ENCODE measurements around the gene JMJD1C.

GRCh38 chr10:63346015-63346441 is 119.7 kb downstream of the JMJD1C start:
- TF ChIP-seq, protein P1, sequence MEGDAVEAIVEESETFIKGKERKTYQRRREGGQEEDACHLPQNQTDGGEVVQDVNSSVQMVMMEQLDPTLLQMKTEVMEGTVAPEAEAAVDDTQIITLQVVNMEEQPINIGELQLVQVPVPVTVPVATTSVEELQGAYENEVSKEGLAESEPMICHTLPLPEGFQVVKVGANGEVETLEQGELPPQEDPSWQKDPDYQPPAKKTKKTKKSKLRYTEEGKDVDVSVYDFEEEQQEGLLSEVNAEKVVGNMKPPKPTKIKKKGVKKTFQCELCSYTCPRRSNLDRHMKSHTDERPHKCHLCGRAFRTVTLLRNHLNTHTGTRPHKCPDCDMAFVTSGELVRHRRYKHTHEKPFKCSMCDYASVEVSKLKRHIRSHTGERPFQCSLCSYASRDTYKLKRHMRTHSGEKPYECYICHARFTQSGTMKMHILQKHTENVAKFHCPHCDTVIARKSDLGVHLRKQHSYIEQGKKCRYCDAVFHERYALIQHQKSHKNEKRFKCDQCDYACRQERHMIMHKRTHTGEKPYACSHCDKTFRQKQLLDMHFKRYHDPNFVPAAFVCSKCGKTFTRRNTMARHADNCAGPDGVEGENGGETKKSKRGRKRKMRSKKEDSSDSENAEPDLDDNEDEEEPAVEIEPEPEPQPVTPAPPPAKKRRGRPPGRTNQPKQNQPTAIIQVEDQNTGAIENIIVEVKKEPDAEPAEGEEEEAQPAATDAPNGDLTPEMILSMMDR (conservative IDR thresholded peaks at IDR 0.05) = no peak
- no peak for TF ChIP-seq ZFX (IDR thresholded peaks at IDR 0.05)

Data from C4-2B (cell line).